Type B pancreatic cell (in vitro differentiated cells): ENCODE measurements around the gene ATG16L1. TPM values are rescaled to one million over a fixed set of nuclear protein-coding genes. Genes with fewer than 3 reads are reported as not detected.

ENCODE experiments used
- DNase-seq: peaks from one replicate; pipeline ENCODE4 v3.0.0; 2021; ENCODE audit warnings: mixed read lengths; ENCODE audit not compliant: unreplicated experiment; ENCODE audit errors: extremely low spot score
- H3K27ac Mint-ChIP-seq: 2 replicates; pipeline ENCODE4 v1.8.0; 2021; ENCODE audit warnings: mild to moderate bottlenecking, mixed read lengths
- H3K27me3 Mint-ChIP-seq: 2 replicates; pipeline ENCODE4 v1.8.0; 2021; ENCODE audit warnings: mixed read lengths
- H3K36me3 Mint-ChIP-seq: 2 replicates; pipeline ENCODE4 v1.8.0; 2021; ENCODE audit warnings: mixed read lengths
- H3K4me1 Mint-ChIP-seq: one replicate; pipeline ENCODE4 v1.8.0; 2021; ENCODE audit warnings: mixed read lengths; ENCODE audit not compliant: unreplicated experiment
- H3K4me3 Mint-ChIP-seq: 2 replicates; pipeline ENCODE4 v1.8.0; 2021; ENCODE audit warnings: mild to moderate bottlenecking, mixed read lengths
- H3K9me3 Mint-ChIP-seq: 2 replicates; pipeline ENCODE4 v1.8.0; 2021; ENCODE audit warnings: mixed read lengths
- total RNA-seq: library from RNA; stranded (reverse); gene quantifications from 2 replicates; pipeline ENCODE4 v1.2.1, GENCODE V29; 2021; ENCODE audit warnings: low replicate concordance
- TF ChIP-seq, protein P1 (sequence below): fragments of 200-600 bp; sonication (generic); conservative IDR thresholded peaks from 2 replicates; pipeline ENCODE4 v1.5.0; 2021; ENCODE audit warnings: antibody characterized with exemption, mild to moderate bottlenecking

ATG16L1 gene
- total RNA-seq, 1 donor from 2014 or later: 50.3 TPM

DNA sequence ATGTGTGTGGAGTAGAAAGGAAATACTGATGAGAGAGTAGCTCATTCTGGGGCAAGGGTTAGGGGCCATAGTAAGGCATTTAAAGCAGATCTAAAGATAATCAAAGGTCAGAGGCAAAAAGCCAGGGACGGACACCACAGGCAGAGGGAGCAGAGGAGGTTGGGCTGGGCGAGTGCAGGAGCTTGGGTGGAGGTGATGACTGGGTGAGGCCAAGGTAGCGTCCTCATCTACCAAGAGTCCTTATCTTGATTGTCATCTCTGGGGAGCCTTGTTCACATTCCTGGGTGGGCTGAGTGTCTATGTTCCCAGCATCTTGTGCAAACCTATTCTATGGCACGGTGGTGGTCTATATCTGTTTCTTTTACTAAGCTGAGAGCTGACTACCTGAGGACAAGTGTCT, 30.1 kb downstream of the ATG16L1 start:
- H3K4me3 Mint-ChIP-seq: no peak overlapping the region
- H3K27me3 Mint-ChIP-seq: no peaks in the 10 kb centered on the region

DNA sequence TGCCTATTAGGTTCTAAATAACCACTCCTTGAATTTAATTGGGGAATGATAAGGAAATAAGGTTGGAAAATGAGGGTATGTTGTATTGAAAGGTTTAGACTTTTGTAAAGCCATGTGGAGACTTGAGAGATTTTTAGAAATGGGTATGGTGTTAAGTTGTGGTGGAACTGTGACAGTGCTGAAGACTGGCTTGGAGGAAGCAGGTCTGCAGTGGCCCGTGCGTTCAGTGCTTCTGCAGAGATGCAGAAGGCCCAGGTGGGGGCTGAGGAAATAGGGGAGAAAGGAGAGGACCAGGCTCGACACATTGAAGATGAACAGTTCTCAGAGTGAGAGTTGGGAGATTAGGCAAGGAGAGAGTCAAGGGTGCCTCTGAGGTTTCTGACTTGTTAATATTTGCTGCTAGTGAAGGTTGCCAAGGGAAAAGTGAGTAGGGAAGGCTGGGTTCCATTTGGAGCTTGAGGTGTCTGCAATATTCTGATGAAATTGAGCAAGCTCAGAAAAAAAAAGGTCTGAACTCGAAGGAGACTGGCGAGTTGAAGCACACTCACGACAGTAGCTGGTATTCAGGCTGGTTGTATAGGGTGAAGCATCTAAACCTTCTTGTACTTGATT, 30.6 kb downstream of the ATG16L1 start:
- no peak overlapping the region for H3K4me3 Mint-ChIP-seq
- H3K4me1 Mint-ChIP-seq: no peaks in the 10 kb centered on the region
- DNase-seq: no peak
- no peak overlapping the region for H3K27ac Mint-ChIP-seq
- H3K36me3 Mint-ChIP-seq: peaks cover 42% of the 10 kb centered on the region
- TF ChIP-seq, protein P1, sequence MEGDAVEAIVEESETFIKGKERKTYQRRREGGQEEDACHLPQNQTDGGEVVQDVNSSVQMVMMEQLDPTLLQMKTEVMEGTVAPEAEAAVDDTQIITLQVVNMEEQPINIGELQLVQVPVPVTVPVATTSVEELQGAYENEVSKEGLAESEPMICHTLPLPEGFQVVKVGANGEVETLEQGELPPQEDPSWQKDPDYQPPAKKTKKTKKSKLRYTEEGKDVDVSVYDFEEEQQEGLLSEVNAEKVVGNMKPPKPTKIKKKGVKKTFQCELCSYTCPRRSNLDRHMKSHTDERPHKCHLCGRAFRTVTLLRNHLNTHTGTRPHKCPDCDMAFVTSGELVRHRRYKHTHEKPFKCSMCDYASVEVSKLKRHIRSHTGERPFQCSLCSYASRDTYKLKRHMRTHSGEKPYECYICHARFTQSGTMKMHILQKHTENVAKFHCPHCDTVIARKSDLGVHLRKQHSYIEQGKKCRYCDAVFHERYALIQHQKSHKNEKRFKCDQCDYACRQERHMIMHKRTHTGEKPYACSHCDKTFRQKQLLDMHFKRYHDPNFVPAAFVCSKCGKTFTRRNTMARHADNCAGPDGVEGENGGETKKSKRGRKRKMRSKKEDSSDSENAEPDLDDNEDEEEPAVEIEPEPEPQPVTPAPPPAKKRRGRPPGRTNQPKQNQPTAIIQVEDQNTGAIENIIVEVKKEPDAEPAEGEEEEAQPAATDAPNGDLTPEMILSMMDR: no peak
- no peaks in the 10 kb centered on the region for H3K27me3 Mint-ChIP-seq
- H3K9me3 Mint-ChIP-seq: no peaks in the 10 kb centered on the region

More for the DNA sequence above, 30.1 kb downstream of the ATG16L1 start:
- H3K4me1 Mint-ChIP-seq: no peaks in the 10 kb centered on the region
- no peaks in the 10 kb centered on the region for H3K9me3 Mint-ChIP-seq
- TF ChIP-seq, protein P1: no peak
- DNase-seq: no peak
- peak overlapping the region; percentile 45 for H3K27ac Mint-ChIP-seq
- peaks cover 42% of the 10 kb centered on the region for H3K36me3 Mint-ChIP-seq

DNA sequence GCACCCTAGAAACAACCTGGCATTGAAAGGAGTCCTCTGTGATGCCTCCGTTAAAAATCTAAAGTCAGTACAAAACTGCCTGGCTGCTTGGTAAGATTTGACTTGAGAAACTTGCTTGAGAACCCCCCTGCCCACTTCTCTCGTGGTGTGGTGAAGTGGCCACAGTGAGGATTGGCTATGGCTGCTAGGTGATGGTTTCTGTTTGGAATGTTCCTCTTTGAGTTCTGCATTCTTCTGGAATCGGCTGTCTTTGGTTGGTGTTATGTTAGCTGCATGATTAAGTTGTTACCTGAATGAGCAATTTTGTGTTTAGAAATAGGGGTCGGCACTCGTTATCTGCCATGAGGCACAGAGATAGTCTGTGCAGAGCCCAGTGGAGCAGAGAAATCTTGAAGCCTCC, 34.4 kb downstream of the ATG16L1 start:
- Mint-ChIP-seq H3K27ac (no peak overlapping the region), H3K36me3 (peaks cover 45% of the 10 kb centered on the region)
- no peak for DNase-seq

DNA sequence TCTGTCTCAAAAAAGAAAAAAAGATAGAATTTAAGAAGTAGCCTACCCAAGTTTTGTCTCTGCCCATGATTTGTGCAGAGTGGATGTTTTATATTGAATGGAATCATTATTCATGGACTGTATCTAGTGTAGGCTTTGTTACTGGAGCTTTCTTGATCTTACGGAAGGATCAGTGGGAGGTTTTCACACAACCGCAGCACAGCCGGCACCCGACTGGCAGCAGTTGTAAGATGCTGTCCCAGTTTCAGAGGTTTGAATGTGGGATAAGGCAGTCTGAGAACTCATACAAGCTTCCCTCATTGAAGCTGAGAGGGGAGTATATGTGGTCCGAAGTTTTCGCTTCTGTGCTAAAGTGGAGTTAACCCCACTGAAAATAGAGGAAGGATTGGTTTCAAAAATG, 36.4 kb downstream of the ATG16L1 start:
- Mint-ChIP-seq H3K9me3 (no peaks in the 10 kb centered on the region), H3K27ac (no peak overlapping the region), H3K4me1 (no peaks in the 10 kb centered on the region), H3K36me3 (peaks cover 41% of the 10 kb centered on the region), H3K4me3 (no peak overlapping the region), H3K27me3 (no peaks in the 10 kb centered on the region)
- TF ChIP-seq, protein P1: no peak
- DNase-seq: no peak

More for the DNA sequence above, 34.4 kb downstream of the ATG16L1 start:
- no peaks in the 10 kb centered on the region for H3K9me3 Mint-ChIP-seq
- H3K4me3 Mint-ChIP-seq: no peak overlapping the region
- TF ChIP-seq, protein P1: no peak
- no peaks in the 10 kb centered on the region for H3K27me3 Mint-ChIP-seq
- H3K4me1 Mint-ChIP-seq: no peaks in the 10 kb centered on the region

DNA sequence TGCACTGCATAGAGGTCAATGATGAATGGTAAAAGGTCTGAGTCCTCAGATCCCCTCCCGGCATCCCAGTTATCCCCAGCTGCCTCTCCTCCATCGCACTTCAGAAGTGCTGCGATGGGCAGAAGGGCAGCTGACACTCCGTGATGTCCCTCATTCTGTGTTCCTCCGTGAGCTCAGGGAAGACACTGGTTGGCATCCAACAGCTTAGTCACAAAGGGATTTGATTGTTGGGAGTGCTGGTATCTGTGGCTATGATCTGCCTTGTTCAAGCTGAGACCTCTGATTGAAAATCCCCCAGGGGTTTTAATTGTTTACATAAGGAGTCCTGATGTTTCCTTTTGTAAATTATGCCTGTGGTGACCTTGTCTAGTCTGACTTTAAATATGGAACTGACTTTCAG, 37.2 kb downstream of the ATG16L1 start:
- TF ChIP-seq, protein P1: no peak
- DNase-seq: no peak
- Mint-ChIP-seq H3K27me3 (no peaks in the 10 kb centered on the region), H3K36me3 (peaks cover 42% of the 10 kb centered on the region), H3K9me3 (no peaks in the 10 kb centered on the region), H3K4me3 (no peak overlapping the region), H3K27ac (no peak overlapping the region), H3K4me1 (no peaks in the 10 kb centered on the region)
